ENCODE measurements around the gene CYB561D1. TPM values are rescaled to one million over a fixed set of nuclear protein-coding genes. Genes with fewer than 3 reads are reported as not detected.

The CYB561D1 gene
- total and polyA plus RNA-seq, 9 of the 15 experiments (the other 6 are each of a cell fraction or from before 2014, with no cell fraction given) = 0.71 to 7.2 (median 3.5) TPM

DNA sequence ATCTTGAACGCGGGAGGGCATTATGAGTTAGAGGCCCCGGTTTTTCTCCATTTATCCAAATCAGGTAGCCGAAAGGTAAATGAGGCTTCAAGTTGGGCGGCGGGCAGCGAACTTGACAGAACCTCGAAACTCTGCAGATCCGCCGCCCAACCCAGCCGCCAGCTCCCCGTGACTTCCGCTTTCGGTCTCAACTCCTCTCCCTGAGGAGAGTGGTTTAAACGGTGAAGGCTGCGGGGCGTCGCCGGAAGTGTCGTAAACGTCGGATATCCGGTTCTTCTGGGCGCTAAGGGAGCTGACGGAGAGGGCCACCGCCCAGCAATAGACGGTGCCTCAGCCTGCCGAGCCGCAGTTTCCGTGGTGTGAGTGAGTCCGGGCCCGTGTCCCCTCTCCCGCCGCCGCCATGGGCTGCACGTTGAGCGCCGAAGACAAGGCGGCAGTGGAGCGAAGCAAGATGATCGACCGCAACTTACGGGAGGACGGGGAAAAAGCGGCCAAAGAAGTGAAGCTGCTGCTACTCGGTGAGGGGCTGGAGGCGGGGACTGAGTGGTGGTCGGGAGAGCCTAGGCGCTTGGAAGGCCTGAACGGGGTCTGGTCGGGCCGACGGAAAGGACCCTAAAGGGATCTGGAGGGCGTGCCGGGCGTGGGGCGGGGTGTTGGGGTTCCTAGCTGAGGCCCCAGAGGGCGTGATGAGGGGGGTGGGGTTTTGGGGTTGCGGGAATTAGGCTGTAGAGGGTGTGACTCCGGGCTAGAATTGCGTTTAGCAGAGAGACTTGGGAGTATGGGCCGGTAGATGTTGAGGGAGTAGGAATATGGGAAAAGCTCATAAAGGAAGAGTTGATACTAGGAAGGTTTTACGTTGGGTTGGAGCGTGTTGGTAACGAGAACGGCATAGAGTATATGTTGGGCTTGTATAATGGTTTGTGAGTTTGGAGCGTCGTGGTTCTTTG lies 54.7 kb downstream of the CYB561D1 start, which contains the start of gene GNAI3 (continued):
- TF ChIP-seq, protein P1, sequence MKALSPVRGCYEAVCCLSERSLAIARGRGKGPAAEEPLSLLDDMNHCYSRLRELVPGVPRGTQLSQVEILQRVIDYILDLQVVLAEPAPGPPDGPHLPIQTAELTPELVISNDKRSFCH (CRISPR knock-in tag; IDR thresholded peaks at IDR 0.05) = no peak
- TF ChIP-seq, protein P1 (tag; IDR thresholded peaks at IDR 0.05) = no peak
- TF ChIP-seq ZNF165 (CRISPR knock-in tag; IDR thresholded peaks at IDR 0.05; ENCODE audit: borderline replicate concordance) = no peak; the same call in 1 of the 2 replicates
- TF ChIP-seq, protein P2, sequence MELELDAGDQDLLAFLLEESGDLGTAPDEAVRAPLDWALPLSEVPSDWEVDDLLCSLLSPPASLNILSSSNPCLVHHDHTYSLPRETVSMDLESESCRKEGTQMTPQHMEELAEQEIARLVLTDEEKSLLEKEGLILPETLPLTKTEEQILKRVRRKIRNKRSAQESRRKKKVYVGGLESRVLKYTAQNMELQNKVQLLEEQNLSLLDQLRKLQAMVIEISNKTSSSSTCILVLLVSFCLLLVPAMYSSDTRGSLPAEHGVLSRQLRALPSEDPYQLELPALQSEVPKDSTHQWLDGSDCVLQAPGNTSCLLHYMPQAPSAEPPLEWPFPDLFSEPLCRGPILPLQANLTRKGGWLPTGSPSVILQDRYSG (tag; conservative IDR thresholded peaks at IDR 0.05; ENCODE audit: low read depth) = no peak
- TF ChIP-seq, protein P3, sequence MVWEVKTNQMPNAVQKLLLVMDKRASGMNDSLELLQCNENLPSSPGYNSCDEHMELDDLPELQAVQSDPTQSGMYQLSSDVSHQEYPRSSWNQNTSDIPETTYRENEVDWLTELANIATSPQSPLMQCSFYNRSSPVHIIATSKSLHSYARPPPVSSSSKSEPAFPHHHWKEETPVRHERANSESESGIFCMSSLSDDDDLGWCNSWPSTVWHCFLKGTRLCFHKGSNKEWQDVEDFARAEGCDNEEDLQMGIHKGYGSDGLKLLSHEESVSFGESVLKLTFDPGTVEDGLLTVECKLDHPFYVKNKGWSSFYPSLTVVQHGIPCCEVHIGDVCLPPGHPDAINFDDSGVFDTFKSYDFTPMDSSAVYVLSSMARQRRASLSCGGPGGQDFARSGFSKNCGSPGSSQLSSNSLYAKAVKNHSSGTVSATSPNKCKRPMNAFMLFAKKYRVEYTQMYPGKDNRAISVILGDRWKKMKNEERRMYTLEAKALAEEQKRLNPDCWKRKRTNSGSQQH (CRISPR knock-in tag; IDR thresholded peaks at IDR 0.05) = peak; percentile 84; the same call in 1 of the 2 replicates
- no peak for TF ChIP-seq NFRKB (IDR thresholded peaks at IDR 0.05; ENCODE audit: low read depth)
- TF ChIP-seq SMAD3 (CRISPR knock-in tag; conservative IDR thresholded peaks at IDR 0.05) = no peak
- TF ChIP-seq PCBP2 (IDR thresholded peaks at IDR 0.05; ENCODE audit: low read depth, low read length, poor library complexity, severe bottlenecking) = no peak
- TF ChIP-seq HOXB6 (CRISPR knock-in tag; IDR thresholded peaks at IDR 0.05; ENCODE audit: borderline replicate concordance) = no peak
- peak; percentile 76; the same call in 1 of the 2 replicates for TF ChIP-seq ZBTB17 (CRISPR knock-in tag; IDR thresholded peaks at IDR 0.05)
- TF ChIP-seq RHOXF2B (CRISPR knock-in tag; conservative IDR thresholded peaks at IDR 0.05) = no peak
- TF ChIP-seq, protein P4, sequence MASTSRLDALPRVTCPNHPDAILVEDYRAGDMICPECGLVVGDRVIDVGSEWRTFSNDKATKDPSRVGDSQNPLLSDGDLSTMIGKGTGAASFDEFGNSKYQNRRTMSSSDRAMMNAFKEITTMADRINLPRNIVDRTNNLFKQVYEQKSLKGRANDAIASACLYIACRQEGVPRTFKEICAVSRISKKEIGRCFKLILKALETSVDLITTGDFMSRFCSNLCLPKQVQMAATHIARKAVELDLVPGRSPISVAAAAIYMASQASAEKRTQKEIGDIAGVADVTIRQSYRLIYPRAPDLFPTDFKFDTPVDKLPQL (IDR thresholded peaks at IDR 0.05; ENCODE audit: extremely low read depth, insufficient read length) = peak; percentile 58
- TF ChIP-seq CTBP1 (IDR thresholded peaks at IDR 0.05; ENCODE audit: borderline replicate concordance) = no peak; the same call in 1 of the 2 replicates
- TF ChIP-seq, protein P5, sequence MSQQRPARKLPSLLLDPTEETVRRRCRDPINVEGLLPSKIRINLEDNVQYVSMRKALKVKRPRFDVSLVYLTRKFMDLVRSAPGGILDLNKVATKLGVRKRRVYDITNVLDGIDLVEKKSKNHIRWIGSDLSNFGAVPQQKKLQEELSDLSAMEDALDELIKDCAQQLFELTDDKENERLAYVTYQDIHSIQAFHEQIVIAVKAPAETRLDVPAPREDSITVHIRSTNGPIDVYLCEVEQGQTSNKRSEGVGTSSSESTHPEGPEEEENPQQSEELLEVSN (IDR thresholded peaks at IDR 0.05; ENCODE audit: borderline replicate concordance in 1 of 2, extremely low read depth in 1 of 2, insufficient read depth in 1 of 2, insufficient read length in 1 of 2, low read depth in 1 of 2, low read length in 1 of 2, poor library complexity in 1 of 2, severe bottlenecking in 1 of 2) = peak; percentile 40 to 45
- TF ChIP-seq, protein P6, sequence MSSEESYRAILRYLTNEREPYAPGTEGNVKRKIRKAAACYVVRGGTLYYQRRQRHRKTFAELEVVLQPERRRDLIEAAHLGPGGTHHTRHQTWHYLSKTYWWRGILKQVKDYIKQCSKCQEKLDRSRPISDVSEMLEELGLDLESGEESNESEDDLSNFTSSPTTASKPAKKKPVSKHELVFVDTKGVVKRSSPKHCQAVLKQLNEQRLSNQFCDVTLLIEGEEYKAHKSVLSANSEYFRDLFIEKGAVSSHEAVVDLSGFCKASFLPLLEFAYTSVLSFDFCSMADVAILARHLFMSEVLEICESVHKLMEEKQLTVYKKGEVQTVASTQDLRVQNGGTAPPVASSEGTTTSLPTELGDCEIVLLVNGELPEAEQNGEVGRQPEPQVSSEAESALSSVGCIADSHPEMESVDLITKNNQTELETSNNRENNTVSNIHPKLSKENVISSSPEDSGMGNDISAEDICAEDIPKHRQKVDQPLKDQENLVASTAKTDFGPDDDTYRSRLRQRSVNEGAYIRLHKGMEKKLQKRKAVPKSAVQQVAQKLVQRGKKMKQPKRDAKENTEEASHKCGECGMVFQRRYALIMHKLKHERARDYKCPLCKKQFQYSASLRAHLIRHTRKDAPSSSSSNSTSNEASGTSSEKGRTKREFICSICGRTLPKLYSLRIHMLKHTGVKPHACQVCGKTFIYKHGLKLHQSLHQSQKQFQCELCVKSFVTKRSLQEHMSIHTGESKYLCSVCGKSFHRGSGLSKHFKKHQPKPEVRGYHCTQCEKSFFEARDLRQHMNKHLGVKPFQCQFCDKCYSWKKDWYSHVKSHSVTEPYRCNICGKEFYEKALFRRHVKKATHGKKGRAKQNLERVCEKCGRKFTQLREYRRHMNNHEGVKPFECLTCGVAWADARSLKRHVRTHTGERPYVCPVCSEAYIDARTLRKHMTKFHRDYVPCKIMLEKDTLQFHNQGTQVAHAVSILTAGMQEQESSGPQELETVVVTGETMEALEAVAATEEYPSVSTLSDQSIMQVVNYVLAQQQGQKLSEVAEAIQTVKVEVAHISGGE (CRISPR knock-in tag; IDR thresholded peaks at IDR 0.05) = peak; percentile 27 to 91 (median 60); a peak in 4 of 6 replicates
- no peak for TF ChIP-seq RBM39 (optimal IDR thresholded peaks at IDR 0.05; ENCODE audit: low read depth, low read length)
- no peak for TF ChIP-seq ZNF174 (CRISPR knock-in tag; IDR thresholded peaks at IDR 0.05)

Data from K562 (cell line).